T-cell (primary cell): Measurements from ENCODE around the gene S100A3. TPM values are rescaled to one million over a fixed set of nuclear protein-coding genes. Genes with fewer than 3 reads are reported as not detected.

Experiments
- ATAC-seq, 4 experiments: fragments of 200-7000 bp in 3 of 4; fragments of 150-1000 bp in 1 of 4; cut with Tn5 transposase; replicated peaks in 1 of 4; 1 replicate in 3 of 4; 2 replicates in 1 of 4; pipeline ENCODE4 v1.10.0; 2021; ENCODE audit warnings: moderate library complexity in 3 of 4, mild to moderate bottlenecking in 2 of 4, moderate number of reproducible peaks in 1 of 4
- CTCF ChIA-PET, 2 donors: fragments of 300-600 bp; sonication (Branson Sonifier 250); formaldehyde crosslinking; loops; one replicate each; lab custom pipeline; 2022; ENCODE audit warnings: antibody characterized with exemption in 2 of 2; lab: Charles Lee
- POLR2A ChIA-PET, 2 donors: fragments of 300-600 bp; sonication (Branson Sonifier 250); formaldehyde crosslinking; loops; one replicate each; lab custom pipeline; 2022; ENCODE audit warnings: antibody characterized with exemption in 2 of 2; lab: Charles Lee
- DNase-seq, 35 experiments: peaks; one replicate each; pipeline versions ENCODE4 v3.0.0 to v3.0.0-alpha.2; 2013 to 2023
- H3K27ac ChIP-seq: one replicate; pipeline ENCODE4 v1.5.1; 2013; ENCODE audit warnings: low read length
- H3K27me3 ChIP-seq, 2 experiments: replicated peaks in 1 of 2; 1 replicate in 1 of 2; 2 replicates in 1 of 2; pipeline versions ENCODE4 v1.6.1 to v1.7.0; 2013; ENCODE audit warnings: low read length in 1 of 2, mixed read lengths in 1 of 2; ENCODE audit not compliant: control insufficient read depth in 2 of 2, insufficient read depth in 2 of 2; ENCODE audit errors: extremely low read depth in 1 of 2
- H3K36me3 ChIP-seq, 2 donors: 1 replicate in 1 of 2; 2 replicates in 1 of 2; pipeline versions ENCODE4 v1.6.1 to v1.7.0; 2013; ENCODE audit warnings: low read length in 1 of 2; ENCODE audit not compliant: control insufficient read depth in 2 of 2, insufficient read depth in 1 of 2; ENCODE audit errors: extremely low read depth in 1 of 2
- H3K4me1 ChIP-seq, 2 experiments: 1 replicate in 1 of 2; 2 replicates in 1 of 2; pipeline versions ENCODE4 v1.6.1 to v1.7.0; 2013; ENCODE audit warnings: low read length in 2 of 2, mixed read lengths in 1 of 2; ENCODE audit not compliant: insufficient read depth in 2 of 2, control insufficient read depth in 1 of 2; ENCODE audit errors: extremely low read depth in 1 of 2
- H3K4me3 ChIP-seq, 2 donors: 1 replicate in 1 of 2; 2 replicates in 1 of 2; pipeline versions ENCODE4 v1.5.1 to v1.7.0; 2013; ENCODE audit warnings: mild to moderate bottlenecking in 2 of 2, low read length in 1 of 2, moderate library complexity in 1 of 2; ENCODE audit not compliant: control insufficient read depth in 1 of 2; ENCODE audit errors: extremely low read depth in 1 of 2
- H3K9me3 ChIP-seq: 2 replicates; pipeline ENCODE4 v1.7.0; 2013
- H3K27ac Mint-ChIP-seq, 2 donors: one replicate each; pipeline ENCODE4 v1.8.0; 2020 to 2021; ENCODE audit warnings: mild to moderate bottlenecking in 2 of 2, mixed read lengths in 2 of 2
- H3K27me3 Mint-ChIP-seq, 2 donors: one replicate each; pipeline ENCODE4 v1.8.0; 2021 to 2022; ENCODE audit warnings: mixed read lengths in 2 of 2
- H3K36me3 Mint-ChIP-seq: one replicate; pipeline ENCODE4 v1.8.0; 2021; ENCODE audit warnings: mixed read lengths
- H3K4me1 Mint-ChIP-seq, 3 donors: one replicate each; pipeline ENCODE4 v1.8.0; 2020 to 2022; ENCODE audit warnings: mixed read lengths in 3 of 3, mild to moderate bottlenecking in 1 of 3
- H3K4me3 Mint-ChIP-seq, 3 donors: one replicate each; pipeline ENCODE4 v1.8.0; 2020 to 2022; ENCODE audit warnings: mild to moderate bottlenecking in 3 of 3, mixed read lengths in 3 of 3, moderate library complexity in 3 of 3
- H3K9me3 Mint-ChIP-seq, 3 donors: one replicate each; pipeline ENCODE4 v1.8.0; 2020 to 2022; ENCODE audit warnings: mixed read lengths in 3 of 3
- WGBS: methylation state at CpG from one replicate; pipeline ENCODE4 v1.1.5; 2013; ENCODE audit warnings: missing lambda C conversion rate; ENCODE audit not compliant: insufficient coverage; 5-methylcytosine and 5-hydroxymethylcytosine counted together
- total RNA-seq, 35 experiments: library from RNA in 6 of 35; stranded (reverse) in 6 of 35; fragments of 120-200 nt in 1 of 35; gene quantifications; one replicate each; pipeline versions ENCODE4 v1.2.1 to v1.2.4 and lab custom pipeline; 2013 to 2026

The S100A3 gene
- total RNA-seq, 5 donors from 2014 or later (not counting 1 experiment from before 2014, with no cell fraction given): not detected

GRCh38 chr1:153539395-153540093 is 9.5 kb downstream of the S100A3 start:
- Histone ChIP-seq H3K36me3 (peaks cover 0 to 22% of the 10 kb centered on the region in 2 donors), H3K27me3 (no peaks in the 10 kb centered on the region), H3K4me3 (no peak overlapping the region), H3K4me1 (peaks cover 60 to 78% of the 10 kb centered on the region in 2 experiments), H3K9me3 (no peaks in the 10 kb centered on the region), H3K27ac (peak overlapping the region; percentile 86)
- peaks cover 24% of the 10 kb centered on the region for H3K36me3 Mint-ChIP-seq
- ChIA-PET POLR2A (no interaction called here), CTCF (interaction anchor here (0.6 to 2.7 kb wide), 3 partner anchors 7 to 71 kb away, joined by 3 to 13 read pairs (median 7); no protein-coding TSS in a partner anchor)
- no peak for ATAC-seq
- H3K27me3 Mint-ChIP-seq: no peaks in the 10 kb centered on the region
- WGBS: 83% methylated on average over 1 of the region's 4 CpGs
- peak overlapping the region in 1 of 3 donors; percentile 78 for H3K4me3 Mint-ChIP-seq
- peaks cover 73 to 88% (median 83%) of the 10 kb centered on the region in 3 donors for H3K4me1 Mint-ChIP-seq
- peak overlapping the region; percentile 100 for H3K27ac Mint-ChIP-seq
- H3K9me3 Mint-ChIP-seq: no peaks in the 10 kb centered on the region
- no peak for DNase-seq

GRCh38 chr1:153538315-153538821 is 10.7 kb downstream of the S100A3 start:
- Histone ChIP-seq H3K27me3 (no peaks in the 10 kb centered on the region), H3K9me3 (no peaks in the 10 kb centered on the region), H3K36me3 (peaks cover 3 to 21% of the 10 kb centered on the region in 2 donors), H3K4me1 (peaks cover 54 to 78% of the 10 kb centered on the region in 2 experiments), H3K27ac (no peak overlapping the region), H3K4me3 (no peak overlapping the region)
- Mint-ChIP-seq H3K27ac (peak overlapping the region; percentile 99), H3K4me1 (peaks cover 73 to 88% (median 83%) of the 10 kb centered on the region in 3 donors), H3K36me3 (peaks cover 25% of the 10 kb centered on the region), H3K9me3 (no peaks in the 10 kb centered on the region), H3K27me3 (no peaks in the 10 kb centered on the region), H3K4me3 (no peak overlapping the region)
- ChIA-PET CTCF (interaction anchor here in 1 of 2 donors (0.7 kb wide), 1 partner anchor 279 kb away, joined by 3 read pairs; no protein-coding TSS in a partner anchor), POLR2A (no interaction called here)
- DNase-seq (no peak), ATAC-seq (no peak)
- WGBS: 87% methylated on average over 4 of the region's 6 CpGs

- Mint-ChIP-seq H3K4me3 (peak overlapping the region in 2 of 3 donors; percentile 49 to 94), H3K27ac (peak overlapping the region; percentile 99), H3K9me3 (no peaks in the 10 kb centered on the region), H3K36me3 (peaks cover 17% of the 10 kb centered on the region), H3K27me3 (no peaks in the 10 kb centered on the region), H3K4me1 (peaks cover 73 to 88% (median 83%) of the 10 kb centered on the region in 3 donors)
- 94% methylated on average over 2 of the region's 6 CpGs for WGBS
- Histone ChIP-seq H3K9me3 (no peaks in the 10 kb centered on the region), H3K27ac (no peak overlapping the region), H3K27me3 (no peaks in the 10 kb centered on the region), H3K36me3 (peaks cover 3 to 14% of the 10 kb centered on the region in 2 donors), H3K4me3 (no peak overlapping the region), H3K4me1 (peaks cover 48 to 78% of the 10 kb centered on the region in 2 experiments)
- ChIA-PET POLR2A (interaction anchor here in 1 of 2 donors (2.8 kb wide), 1 partner anchor 8 kb away, joined by 14 read pairs; the partner anchor contains the start of gene S100A4), CTCF (interaction anchor here in 1 of 2 donors (0.6 kb wide), 1 partner anchor 83 kb away, joined by 6 read pairs; no protein-coding TSS in a partner anchor)
- DNase-seq (no peak), ATAC-seq (no peak)
Observed at GRCh38 chr1:153537376-153537730, 11.7 kb downstream of the S100A3 start.

- Histone ChIP-seq H3K36me3 (peaks cover 3 to 14% of the 10 kb centered on the region in 2 donors), H3K27ac (peak overlapping the region; percentile 96), H3K9me3 (no peaks in the 10 kb centered on the region), H3K4me3 (peak overlapping the region; percentile 73 to 94), H3K27me3 (no peaks in the 10 kb centered on the region), H3K4me1 (peaks cover 48 to 78% of the 10 kb centered on the region in 2 experiments)
- Mint-ChIP-seq H3K4me3 (peak overlapping the region; percentile 90 to 94 (median 94)), H3K36me3 (peaks cover 17% of the 10 kb centered on the region), H3K4me1 (peaks cover 73 to 88% (median 82%) of the 10 kb centered on the region in 3 donors), H3K27me3 (no peaks in the 10 kb centered on the region), H3K9me3 (no peaks in the 10 kb centered on the region), H3K27ac (peak overlapping the region; percentile 99)
- ATAC-seq (no peak), DNase-seq (no peak)
- 95% methylated on average over 7 of the region's 9 CpGs for WGBS
- CTCF ChIA-PET: interaction anchor here (0.6 to 2.7 kb wide), 2 partner anchors 9 to 84 kb away, joined by 6 to 28 read pairs; partner anchors contain the start of gene S100A4 (in 1 of the 2)
- POLR2A ChIA-PET: interaction anchor here in 1 of 2 donors (2.8 kb wide), 1 partner anchor 8 kb away, joined by 14 read pairs; the partner anchor contains the start of gene S100A4
Observed at GRCh38 chr1:153536671-153537375, 12.2 kb downstream of the S100A3 start.

DNA sequence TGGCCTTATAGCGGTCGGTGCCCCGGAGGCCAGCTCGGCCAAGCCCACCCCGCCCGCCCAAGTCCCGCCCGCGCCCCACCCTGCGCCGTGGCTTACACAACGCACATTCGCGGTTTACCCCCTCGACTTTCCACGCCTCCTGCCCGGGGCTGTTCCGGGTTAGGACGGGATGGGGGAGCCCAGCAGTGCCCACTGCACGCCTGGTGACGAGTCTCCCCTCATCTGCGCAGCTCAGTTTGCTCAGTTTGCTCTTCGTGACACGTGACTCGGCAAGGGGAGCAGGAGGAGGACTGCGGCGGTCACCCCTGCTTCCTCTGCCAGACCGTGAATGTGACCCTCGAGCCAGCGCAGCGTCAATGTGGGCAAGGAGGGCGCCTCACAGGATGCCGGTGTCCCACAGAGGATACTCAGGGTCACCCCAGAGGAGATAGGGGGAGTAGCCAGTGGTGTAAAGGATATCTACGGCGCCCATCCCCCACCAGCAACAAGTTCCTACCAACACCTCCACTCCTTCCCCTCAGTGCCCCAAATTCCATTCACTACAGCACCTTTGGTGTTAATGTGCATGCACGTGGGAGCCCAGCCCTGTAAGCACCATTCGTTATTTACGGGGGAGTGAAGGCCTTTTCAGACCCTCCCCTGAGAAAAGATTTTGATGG is 12.9 kb downstream of the S100A3 start:
- no peaks in the 10 kb centered on the region for H3K27me3 Mint-ChIP-seq
- peaks cover 17% of the 10 kb centered on the region for H3K36me3 Mint-ChIP-seq
- H3K4me3 Mint-ChIP-seq: peak overlapping the region; percentile 90 to 94 (median 94)
- H3K4me1 Mint-ChIP-seq: peaks cover 73 to 88% (median 82%) of the 10 kb centered on the region in 3 donors
- CTCF ChIA-PET: interaction anchor here (0.5 to 2.7 kb wide), 6 partner anchors 10 to 1255 kb away, joined by 3 to 28 read pairs (median 5); partner anchors contain the start of gene S100A4 (in 1 of the 2)
- DNase-seq: peak; percentile 68 to 90 (median 83)
- no peaks in the 10 kb centered on the region for H3K9me3 Mint-ChIP-seq
- Histone ChIP-seq H3K9me3 (no peaks in the 10 kb centered on the region), H3K4me1 (peaks cover 46 to 76% of the 10 kb centered on the region in 2 experiments), H3K27ac (peak overlapping the region; percentile 96), H3K36me3 (peaks cover 3 to 14% of the 10 kb centered on the region in 2 donors), H3K4me3 (peak overlapping the region; percentile 86 to 94), H3K27me3 (no peaks in the 10 kb centered on the region)
- POLR2A ChIA-PET: interaction anchor here (0.5 to 2.8 kb wide), 4 partner anchors 9 to 136 kb away, joined by 3 to 14 read pairs (median 7); partner anchors contain the start of genes S100A2 (in 1 of the 2) and S100A4 (in 1 of the 2)
- peak overlapping the region; percentile 99 for H3K27ac Mint-ChIP-seq
- ATAC-seq: peak; percentile 74 to 86 (median 78)
- WGBS: 0% methylated on average over 28 of the region's 38 CpGs
